GM21390 (cell line): ENCODE measurements around the gene PEX16.
A peak's percentile ranks its signal among the peaks of the same experiment; 100 is the strongest.

ENCODE experiments used
- ATAC-seq: cut with Tn5 transposase; IDR thresholded peaks from one replicate; pipeline ENCODE4 v1.9.1; 2021; ENCODE audit not compliant: unreplicated experiment

Gene PEX16

DNA sequence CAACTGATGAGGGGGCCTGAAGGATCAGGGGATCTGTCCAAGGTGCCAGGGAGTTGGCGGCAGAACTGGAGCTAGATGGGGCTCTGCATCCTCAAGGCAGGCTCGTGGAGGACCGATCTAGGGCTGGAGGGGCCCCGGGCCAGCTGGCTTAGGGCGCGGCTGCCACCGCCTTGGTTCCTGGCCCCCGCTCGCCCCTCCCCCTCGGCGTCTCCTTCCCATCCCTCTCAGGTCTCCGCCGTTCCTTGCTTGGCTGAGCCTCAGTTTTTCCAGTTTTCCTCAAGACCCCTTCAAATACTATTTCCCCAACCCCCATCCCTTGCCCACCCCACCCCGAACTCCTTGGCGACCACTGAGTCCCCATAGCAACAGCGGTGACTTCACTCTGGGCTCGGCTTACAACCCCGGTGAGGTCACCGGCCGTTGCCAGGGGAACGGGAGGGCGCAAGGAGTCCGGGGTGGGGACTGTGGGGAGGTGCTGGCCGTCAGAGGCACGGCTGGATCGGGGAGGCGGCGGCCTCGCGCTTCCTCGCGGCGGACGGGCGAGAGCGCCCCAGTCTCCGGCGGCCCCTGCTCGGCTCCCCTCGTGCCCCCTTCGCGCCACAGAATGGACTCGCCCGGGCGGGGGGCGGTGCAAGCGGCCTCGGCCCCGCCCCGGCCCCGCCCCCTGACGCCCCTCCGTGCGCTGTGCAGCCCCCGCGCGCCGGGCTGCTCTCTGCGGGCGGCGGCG, 18.1 kb downstream of the PEX16 start:
- peak; percentile 74 for ATAC-seq

DNA sequence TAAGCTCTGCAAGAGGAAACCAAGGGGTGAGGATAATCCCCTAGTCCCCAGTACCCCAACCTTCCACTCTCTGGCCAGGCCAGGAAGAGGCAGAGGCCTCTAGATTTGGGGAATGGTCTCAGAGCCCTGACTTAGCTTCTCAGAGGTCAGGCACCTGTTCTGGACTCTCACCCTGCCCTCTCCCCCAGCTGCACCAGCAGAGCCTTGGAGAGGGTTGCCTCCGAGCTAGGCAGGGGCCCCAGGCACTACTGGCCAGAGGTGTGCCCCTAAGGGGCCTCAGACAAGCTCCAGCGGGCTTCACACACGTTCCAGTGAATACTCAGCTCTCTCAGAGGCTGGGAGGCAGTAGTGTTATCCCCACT, 18.6 kb downstream of the PEX16 start:
- no peak for ATAC-seq

DNA sequence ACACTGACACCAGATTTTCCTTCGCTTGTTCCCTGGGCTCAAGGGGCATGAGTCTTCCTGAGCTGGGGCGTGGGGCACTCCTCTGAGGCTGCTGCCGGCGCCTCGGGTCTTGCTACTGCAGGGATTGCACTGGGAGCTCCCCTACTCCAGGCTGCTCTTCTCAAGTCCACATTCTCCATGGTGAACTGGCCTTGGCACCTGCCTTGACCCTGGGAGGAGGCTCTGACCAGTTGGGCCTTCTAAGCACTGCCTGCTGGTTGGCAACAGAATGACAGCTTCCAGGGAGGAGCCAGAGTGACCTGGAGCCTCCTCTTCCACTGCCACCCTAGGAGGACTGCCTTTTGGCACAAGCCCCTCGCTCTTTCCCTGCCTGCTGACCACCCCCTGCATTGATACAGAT, 20.1 kb downstream of the PEX16 start:
- no peak for ATAC-seq

DNA sequence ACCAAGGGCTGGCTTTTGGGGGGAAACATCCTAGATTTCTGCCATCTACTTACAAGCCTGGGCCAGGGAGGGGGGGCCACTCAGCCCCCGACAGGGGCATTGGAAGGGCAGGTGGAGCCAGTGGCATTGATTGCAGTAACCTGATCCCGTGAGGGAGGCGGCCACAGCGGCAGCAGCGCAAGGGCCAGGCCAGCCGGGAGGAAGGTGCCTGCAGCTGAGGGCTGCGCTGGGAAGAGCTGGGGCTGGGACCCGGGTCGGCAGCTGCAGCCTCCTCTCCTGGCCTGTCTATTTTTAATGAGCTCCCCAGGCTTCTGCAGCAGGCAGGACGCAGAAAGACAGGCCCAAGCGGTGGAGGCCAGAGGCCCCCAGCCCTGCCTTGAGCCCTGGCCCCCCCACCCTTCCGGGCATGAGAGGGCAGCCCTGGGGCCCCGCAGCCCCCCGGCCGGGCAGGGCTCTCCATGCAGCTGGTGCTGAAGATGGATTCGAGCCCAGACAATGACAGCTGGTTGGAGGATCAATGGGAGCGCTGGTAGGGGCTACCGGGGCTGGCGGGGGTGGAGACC, 21.2 kb downstream of the PEX16 start:
- no peak for ATAC-seq

DNA sequence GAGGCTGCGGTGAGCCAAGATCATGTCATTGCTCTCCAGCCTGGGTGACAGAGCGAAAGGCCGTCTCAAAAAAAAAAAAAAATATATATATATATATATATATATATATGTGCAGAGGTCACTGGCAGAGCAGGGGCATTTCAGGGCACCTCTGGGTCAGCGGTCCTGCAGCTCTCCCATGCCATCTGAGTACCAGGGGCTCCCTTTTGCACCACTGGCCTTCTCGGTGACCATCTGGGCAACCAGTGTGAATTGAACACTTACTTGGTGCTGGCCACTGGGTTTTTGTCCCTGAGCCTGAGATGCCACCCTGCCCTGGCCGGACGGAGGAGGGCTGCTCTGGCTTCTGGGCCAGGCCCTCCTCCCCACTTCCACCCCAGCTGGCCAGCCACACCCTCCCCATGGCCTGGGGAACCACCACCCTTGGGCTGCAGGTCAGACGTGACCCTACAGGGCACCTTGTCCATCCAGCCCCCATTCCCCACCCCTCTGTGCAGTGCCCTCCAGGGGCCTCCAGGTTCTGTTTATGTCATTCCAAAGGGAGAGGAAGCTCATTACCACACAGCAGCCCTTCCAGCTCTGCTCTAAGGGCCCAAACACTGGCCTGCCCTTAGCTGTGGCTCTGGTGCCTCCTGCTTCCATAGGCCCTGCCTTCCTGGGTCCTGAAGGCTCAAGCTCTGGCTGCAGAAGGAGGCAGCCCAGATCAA, 22.0 kb downstream of the PEX16 start:
- ATAC-seq, result no peak

GRCh38 chr11:45894555-45895247, 23.0 kb downstream of the PEX16 start:
- ATAC-seq, result no peak

GRCh38 chr11:45892856-45893255, 24.8 kb downstream of the PEX16 start:
- no peak for ATAC-seq

DNA sequence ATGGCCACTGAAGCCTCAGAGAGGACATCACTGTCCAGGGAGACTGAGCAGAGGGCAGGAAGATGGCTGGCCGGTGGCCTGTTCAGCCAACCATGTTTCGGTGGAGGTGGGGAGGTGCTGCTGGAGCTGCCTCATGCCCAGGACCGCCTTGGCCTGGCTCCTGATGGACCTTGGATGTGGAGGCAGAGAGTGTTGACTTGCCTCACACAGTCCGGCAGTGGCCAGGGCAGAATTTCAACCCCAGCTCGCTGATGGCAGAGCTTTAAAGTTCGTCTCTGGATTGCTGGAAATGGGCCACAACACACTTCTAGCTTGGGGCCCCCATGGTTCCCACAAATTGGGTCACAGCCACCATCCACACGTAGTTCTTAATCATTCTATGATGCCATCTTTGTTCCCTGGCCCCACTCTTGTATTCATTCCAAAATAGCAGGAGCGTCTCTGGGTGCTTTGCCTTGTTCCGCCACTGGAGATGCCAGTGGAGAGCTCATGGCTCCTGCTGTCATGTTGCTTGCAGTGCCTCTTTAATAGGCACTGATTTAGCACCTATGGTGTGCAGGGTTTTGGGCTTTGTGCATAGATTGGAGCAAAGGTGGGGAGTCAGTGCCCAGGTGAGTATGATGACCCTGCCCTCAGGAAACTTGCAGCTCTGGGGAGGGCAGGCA, 26.7 kb downstream of the PEX16 start:
- no peak for ATAC-seq

GRCh38 chr11:45889966-45890365, 27.7 kb downstream of the PEX16 start:
- no peak for ATAC-seq

GRCh38 chr11:45889555-45889954, 28.1 kb downstream of the PEX16 start:
- ATAC-seq, result no peak

DNA sequence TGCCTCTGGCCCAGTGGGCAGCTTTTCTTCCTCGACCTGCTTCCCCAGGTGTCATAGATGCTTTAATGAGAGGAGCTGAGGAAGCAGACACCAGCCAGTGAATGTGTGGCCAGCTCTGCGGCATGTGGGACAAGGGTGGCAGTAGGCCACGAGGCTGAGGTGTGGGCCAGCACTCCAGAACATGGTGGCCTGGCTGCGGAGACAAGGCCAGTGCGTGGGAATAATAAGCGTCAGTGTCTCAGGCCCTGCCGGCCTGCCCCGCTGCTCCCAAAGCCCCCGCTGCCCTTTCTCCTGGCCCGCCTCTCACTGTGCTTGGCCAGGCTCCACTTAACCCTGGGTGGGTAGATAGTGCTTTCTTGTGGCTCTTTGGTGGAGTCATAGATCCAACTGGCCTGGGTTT, 30.1 kb downstream of the PEX16 start:
- ATAC-seq, result no peak

DNA sequence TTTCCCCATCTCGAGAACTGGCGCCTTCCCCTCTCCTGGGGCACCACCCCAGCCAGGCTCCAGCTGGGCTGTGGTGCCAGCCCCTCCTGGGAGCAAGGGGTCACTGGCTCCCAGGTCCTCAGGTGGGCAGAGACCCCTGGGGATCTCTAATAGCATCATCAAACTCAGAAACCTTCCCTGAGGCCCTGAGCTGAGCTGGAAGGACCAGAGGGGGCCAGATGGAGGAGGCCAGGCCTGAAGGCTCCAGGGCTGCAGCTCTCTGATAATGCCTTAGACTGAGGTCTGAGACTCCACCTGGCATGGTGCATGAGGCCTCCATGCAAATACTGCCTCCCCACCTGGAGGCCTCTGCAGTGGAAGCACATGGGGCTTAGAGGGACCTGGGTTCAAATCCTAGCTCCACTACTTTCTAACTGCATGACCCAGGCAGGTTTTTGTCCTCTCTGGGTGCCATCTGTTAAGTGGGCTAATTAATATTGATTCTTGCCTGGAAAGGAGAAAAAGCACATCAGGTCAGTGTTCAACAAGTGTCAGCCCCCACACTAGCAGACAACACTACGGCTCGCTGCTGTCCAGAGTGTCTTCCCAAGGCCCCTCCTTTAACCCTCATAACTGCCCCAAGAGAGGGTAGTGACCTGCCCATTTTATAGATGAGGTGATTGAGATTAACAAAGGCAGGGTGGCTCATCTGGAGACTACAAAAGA, 30.7 kb downstream of the PEX16 start:
- no peak for ATAC-seq

DNA sequence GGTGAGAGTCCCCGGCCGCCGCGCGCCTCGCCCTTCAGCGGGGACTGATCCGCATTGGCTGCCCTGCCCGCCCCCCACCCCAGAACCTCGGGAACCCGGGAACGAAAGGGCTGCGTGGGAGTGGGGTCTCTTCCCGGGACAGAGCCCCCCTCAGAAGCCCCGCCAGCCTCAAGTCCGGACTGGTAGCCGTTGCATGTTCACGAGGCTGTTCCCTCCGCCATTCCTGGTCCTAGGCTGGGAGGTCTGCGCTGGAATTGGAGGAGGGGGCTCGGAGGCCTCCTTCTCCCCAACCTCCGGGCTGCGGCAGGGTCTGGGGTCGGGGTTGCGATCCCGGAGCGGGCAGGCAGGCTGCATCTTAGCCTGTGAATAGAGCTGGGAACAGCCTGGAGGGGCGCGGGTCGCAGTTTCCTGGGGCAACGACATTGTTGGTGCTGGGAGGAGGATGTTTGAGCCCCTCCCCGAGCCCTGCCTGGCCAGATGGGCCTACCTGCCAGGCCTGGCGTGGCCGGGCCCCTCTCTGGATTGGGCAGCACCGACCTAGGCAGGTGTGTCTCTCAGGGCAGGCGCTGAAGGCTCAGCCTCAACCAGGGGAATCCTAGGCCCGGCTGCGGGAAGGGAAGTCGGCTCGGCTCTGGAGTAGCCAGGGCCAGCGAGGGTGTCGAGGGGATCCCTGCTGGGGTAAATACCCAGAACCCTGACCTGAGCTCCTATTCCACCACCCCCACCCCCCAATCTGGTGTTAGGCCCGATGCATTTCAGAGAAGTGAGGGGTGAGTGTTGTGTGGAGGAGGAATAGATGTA, 31.6 kb downstream of the PEX16 start:
- ATAC-seq, result no peak

GRCh38 chr11:45885274-45885920, 32.3 kb downstream of the PEX16 start, which contains the start of gene MAPK8IP1:
TSS of gene MAPK8IP1 (plus strand) at chr11:45885651. CDS start at chr11:45885821, 170 bp downstream.
- ATAC-seq, result peak; percentile 74

DNA sequence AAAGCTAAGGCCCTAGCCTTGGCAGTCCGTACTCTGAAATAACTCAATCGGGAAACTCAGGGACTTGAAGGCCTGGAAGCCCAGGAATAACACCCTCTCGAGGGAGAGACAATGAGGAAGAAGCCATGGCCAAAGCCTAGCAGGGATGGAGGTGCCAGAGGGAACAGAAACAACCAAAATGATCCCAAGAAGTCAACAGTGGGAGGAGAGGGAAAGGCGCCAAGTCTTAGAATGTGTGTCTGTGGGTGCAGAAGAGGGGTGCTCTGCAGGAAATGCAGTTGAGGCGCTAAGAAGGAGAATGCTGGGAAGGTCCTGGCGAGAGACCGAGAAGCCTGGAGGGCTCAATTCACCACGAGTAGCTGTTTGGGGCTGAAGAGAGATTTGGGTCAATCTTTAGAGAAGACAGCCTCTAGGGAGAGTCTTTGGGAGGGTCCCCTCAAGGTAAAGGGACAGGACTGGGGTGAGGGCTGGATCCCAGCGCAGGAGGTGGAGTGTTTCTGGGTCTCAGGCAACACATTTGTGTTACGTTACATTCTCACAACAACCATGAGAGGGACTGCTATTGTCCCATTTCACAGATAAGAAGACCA, 33.0 kb downstream of the PEX16 start:
- no peak for ATAC-seq

- ATAC-seq, result no peak
Observed at GRCh38 chr11:45881708-45882368, 35.8 kb downstream of the PEX16 start.

DNA sequence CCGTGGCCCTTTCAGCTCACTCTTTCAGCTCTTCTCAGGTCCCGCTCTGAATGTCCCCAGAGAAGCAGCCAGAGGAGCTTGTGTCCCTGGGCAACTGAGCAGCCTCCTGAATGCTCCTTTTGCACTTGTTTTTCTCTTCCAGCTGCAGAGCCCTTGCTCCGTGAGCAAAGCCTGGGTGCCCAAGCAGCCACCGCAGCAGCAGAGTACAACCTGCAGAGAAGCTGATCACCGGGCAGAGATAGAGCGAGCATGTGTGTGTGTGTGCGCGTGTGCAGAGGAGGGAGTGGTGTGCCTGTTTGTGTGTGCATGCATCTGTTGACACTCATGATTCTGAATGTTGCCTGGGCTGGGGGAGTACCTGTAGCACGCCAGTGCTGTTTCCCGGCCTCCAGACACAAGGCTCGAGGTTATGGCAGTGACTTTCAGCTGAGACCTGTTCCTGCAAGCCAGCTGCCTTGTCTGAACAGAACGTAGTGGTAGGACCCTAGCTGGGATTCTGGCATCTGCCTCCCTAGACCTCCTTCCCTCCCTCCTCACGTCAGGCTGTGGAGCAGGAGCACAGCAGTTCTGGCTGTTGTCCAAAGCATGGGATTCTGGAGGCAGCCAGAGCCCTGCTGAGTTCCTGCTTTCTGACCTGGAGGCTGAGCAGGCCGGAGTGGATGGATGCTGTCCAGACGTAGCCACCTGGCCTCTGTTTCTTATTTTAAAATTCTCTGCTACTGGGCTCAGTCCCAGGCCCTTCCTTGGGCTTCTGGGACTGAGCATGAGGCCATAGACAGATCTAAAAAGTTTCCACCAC, 36.7 kb downstream of the PEX16 start:
- no peak for ATAC-seq
